ENCODE results near the gene RASA2.
"Not testable (repeated sequence)": the region's sequence is repeated elsewhere in the genome, so short reads cannot be mapped to it uniquely, and the experiment has no call there.

GRCh38 chr3:141628868-141629441 lies 142.1 kb downstream of the RASA2 start:
- not testable (repeated sequence) for TF ChIP-seq ATF3 (IDR thresholded peaks at IDR 0.05; ENCODE audit: borderline replicate concordance, extremely low read depth, low read depth, low read length); EGR1 (IDR thresholded peaks at IDR 0.05; ENCODE audit: borderline replicate concordance in 1 of 2, low read depth in 2 of 2, low read length in 2 of 2); CTCF (IDR thresholded peaks at IDR 0.05 in 2 of 3, conservative IDR thresholded peaks at IDR 0.05 in 1 of 3; ENCODE audit: control insufficient read depth in 2 of 3, extremely low read depth in 1 of 3, insufficient read depth in 1 of 3, low read depth in 3 of 3, low read length in 3 of 3); CEBPB (IDR thresholded peaks at IDR 0.05; ENCODE audit: borderline replicate concordance in 1 of 2, low read depth in 2 of 2, low read length in 2 of 2); REST (IDR thresholded peaks at IDR 0.05; ENCODE audit: low read depth, low read length); CHD2 (IDR thresholded peaks at IDR 0.05; ENCODE audit: borderline replicate concordance, low read depth, low read length); TBL1XR1 (IDR thresholded peaks at IDR 0.05; ENCODE audit: low read depth, low read length); LARP7 (IDR thresholded peaks at IDR 0.05); USF2 (IDR thresholded peaks at IDR 0.05; ENCODE audit: borderline replicate concordance, low read depth, low read length); POU2F2 (IDR thresholded peaks at IDR 0.05; ENCODE audit: borderline replicate concordance, low read depth, low read length); MYC (IDR thresholded peaks at IDR 0.05; ENCODE audit: insufficient read depth, insufficient read length, insufficient replicate concordance, low read length, severe bottlenecking); CEBPZ (IDR thresholded peaks at IDR 0.05; ENCODE audit: low read depth, low read length)

All from GM12878 (cell line).